GM12891 (cell line): ENCODE measurements around the gene GNPTG.
"Not testable (repeated sequence)": the region's sequence is repeated elsewhere in the genome, so short reads cannot be mapped to it uniquely, and the experiment has no call there.

ENCODE experiments used
- POLR2AphosphoS5 ChIP-seq: IDR thresholded peaks from 2 replicates; pipeline ENCODE4 v1.6.1; 2011; ENCODE audit warnings: low read depth, low read length, control low read depth
- TAF1 ChIP-seq: IDR thresholded peaks from 2 replicates; pipeline ENCODE4 v1.6.1; 2011; ENCODE audit warnings: low read depth, low read length, control low read depth

DNA sequence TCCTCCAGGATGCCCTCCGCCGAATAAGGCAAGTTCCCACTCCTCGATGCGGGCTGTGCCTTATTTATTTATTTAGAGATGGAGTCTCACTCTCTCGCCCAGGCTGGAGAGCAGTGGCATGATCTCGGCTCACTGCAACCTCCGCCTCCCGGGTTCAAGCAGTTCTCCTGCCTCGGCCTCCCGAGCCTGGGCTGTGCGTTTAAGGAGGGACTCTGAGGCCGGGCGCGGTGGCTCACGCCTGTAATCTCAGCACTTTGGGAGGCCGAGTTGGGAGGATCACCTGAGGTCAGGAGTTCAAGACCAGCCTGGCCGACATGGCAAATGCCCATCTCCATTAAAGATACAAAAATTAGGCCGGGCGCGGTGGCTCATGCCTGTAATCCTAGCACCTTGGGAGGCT is 23.6 kb upstream of the GNPTG start:
- not testable (repeated sequence) for TF ChIP-seq TAF1, POLR2AphosphoS5
